Chondrocyte (in vitro differentiated cells): ENCODE data around the gene U2AF1. TPM values are rescaled to one million over a fixed set of nuclear protein-coding genes. Genes with fewer than 3 reads are reported as not detected.
"Not testable (repeated sequence)": the region's sequence is repeated elsewhere in the genome, so short reads cannot be mapped to it uniquely, and the experiment has no call there.

Experiments
- DNase-seq: peaks from one replicate; pipeline ENCODE4 v3.0.0; 2021; ENCODE audit warnings: mixed read lengths, low spot score
- H3K27ac Mint-ChIP-seq: one replicate; pipeline ENCODE4 v1.8.0; 2021; ENCODE audit warnings: mild to moderate bottlenecking, moderate library complexity, mixed read lengths; ENCODE audit not compliant: unreplicated experiment
- H3K27me3 Mint-ChIP-seq: 2 replicates; pipeline ENCODE4 v1.8.0; 2021; ENCODE audit warnings: low read depth, mixed read lengths
- H3K36me3 Mint-ChIP-seq: 2 replicates; pipeline ENCODE4 v1.8.0; 2021; ENCODE audit warnings: low read depth, mixed read lengths
- H3K4me1 Mint-ChIP-seq: 2 replicates; pipeline ENCODE4 v1.8.0; 2021; ENCODE audit warnings: low read depth, mild to moderate bottlenecking, mixed read lengths
- H3K4me3 Mint-ChIP-seq: one replicate; pipeline ENCODE4 v1.8.0; 2021; ENCODE audit warnings: mild to moderate bottlenecking, moderate library complexity, mixed read lengths; ENCODE audit not compliant: unreplicated experiment
- H3K9me3 Mint-ChIP-seq: 2 replicates; pipeline ENCODE4 v1.8.0; 2021; ENCODE audit warnings: low read depth, mixed read lengths
- total RNA-seq: library from RNA; stranded (reverse); gene quantifications from 3 replicates; pipeline ENCODE4 v1.2.1, GENCODE V29; 2021

U2AF1 gene
- total RNA-seq, 1 donor from 2014 or later, result 9.8 TPM

GRCh38 chr21:43075170-43076022 lies 32.0 kb downstream of the U2AF1 start, which contains the start of gene CBS:
TSS of gene CBS (minus strand) at chr21:43075835. CDS start at chr21:43072193, 3,642 bp downstream.
- H3K4me3 Mint-ChIP-seq, H3K9me3 Mint-ChIP-seq, H3K27ac Mint-ChIP-seq, DNase-seq, H3K36me3 Mint-ChIP-seq, H3K27me3 Mint-ChIP-seq, H3K4me1 Mint-ChIP-seq: not testable (repeated sequence)

- not testable (repeated sequence) for H3K4me1 Mint-ChIP-seq, H3K4me3 Mint-ChIP-seq, DNase-seq, H3K9me3 Mint-ChIP-seq, H3K27ac Mint-ChIP-seq, H3K27me3 Mint-ChIP-seq, H3K36me3 Mint-ChIP-seq
Measured at GRCh38 chr21:43074401-43075169, 32.8 kb downstream of the U2AF1 start.

GRCh38 chr21:43072742-43073141 lies 34.6 kb downstream of the U2AF1 start:
- H3K4me1 Mint-ChIP-seq, H3K9me3 Mint-ChIP-seq, DNase-seq, H3K36me3 Mint-ChIP-seq, H3K4me3 Mint-ChIP-seq, H3K27me3 Mint-ChIP-seq, H3K27ac Mint-ChIP-seq: not testable (repeated sequence)

GRCh38 chr21:43069682-43070081 lies 37.7 kb downstream of the U2AF1 start:
- not testable (repeated sequence) for H3K27ac Mint-ChIP-seq, H3K36me3 Mint-ChIP-seq, H3K27me3 Mint-ChIP-seq, H3K4me1 Mint-ChIP-seq, H3K9me3 Mint-ChIP-seq, DNase-seq, H3K4me3 Mint-ChIP-seq

- H3K9me3 Mint-ChIP-seq, H3K27ac Mint-ChIP-seq, DNase-seq, H3K27me3 Mint-ChIP-seq, H3K4me3 Mint-ChIP-seq, H3K4me1 Mint-ChIP-seq, H3K36me3 Mint-ChIP-seq: not testable (repeated sequence)
Measured at GRCh38 chr21:43068065-43068464, 39.3 kb downstream of the U2AF1 start.

GRCh38 chr21:43066690-43067089 lies 40.7 kb downstream of the U2AF1 start:
- not testable (repeated sequence) for H3K36me3 Mint-ChIP-seq, DNase-seq, H3K9me3 Mint-ChIP-seq, H3K4me3 Mint-ChIP-seq, H3K27ac Mint-ChIP-seq, H3K27me3 Mint-ChIP-seq, H3K4me1 Mint-ChIP-seq

GRCh38 chr21:43065991-43066390 lies 41.4 kb downstream of the U2AF1 start:
- H3K27ac Mint-ChIP-seq, H3K4me3 Mint-ChIP-seq, H3K27me3 Mint-ChIP-seq, H3K4me1 Mint-ChIP-seq, H3K36me3 Mint-ChIP-seq, H3K9me3 Mint-ChIP-seq, DNase-seq: not testable (repeated sequence)

GRCh38 chr21:43064265-43064917 lies 43.0 kb downstream of the U2AF1 start:
- H3K4me1 Mint-ChIP-seq, H3K27me3 Mint-ChIP-seq, H3K27ac Mint-ChIP-seq, H3K9me3 Mint-ChIP-seq, H3K36me3 Mint-ChIP-seq, DNase-seq, H3K4me3 Mint-ChIP-seq: not testable (repeated sequence)

GRCh38 chr21:43062955-43063664 lies 44.3 kb downstream of the U2AF1 start:
- not testable (repeated sequence) for H3K4me1 Mint-ChIP-seq, H3K9me3 Mint-ChIP-seq, H3K4me3 Mint-ChIP-seq, DNase-seq, H3K36me3 Mint-ChIP-seq, H3K27me3 Mint-ChIP-seq, H3K27ac Mint-ChIP-seq

GRCh38 chr21:43053112-43053511 lies 54.3 kb downstream of the U2AF1 start:
- DNase-seq, H3K9me3 Mint-ChIP-seq, H3K36me3 Mint-ChIP-seq, H3K27me3 Mint-ChIP-seq, H3K4me1 Mint-ChIP-seq, H3K4me3 Mint-ChIP-seq, H3K27ac Mint-ChIP-seq: not testable (repeated sequence)

- peak overlapping the region; percentile 36 for H3K27ac Mint-ChIP-seq
- H3K9me3 Mint-ChIP-seq, result not testable (repeated sequence)
Measured at GRCh38 chr21:43045876-43046821, 61.2 kb downstream of the U2AF1 start.

More at GRCh38 chr21:43045876-43046821, 61.2 kb downstream of the U2AF1 start:
- not testable (repeated sequence) for DNase-seq, H3K27me3 Mint-ChIP-seq, H3K36me3 Mint-ChIP-seq, H3K4me1 Mint-ChIP-seq, H3K4me3 Mint-ChIP-seq
